ENCODE measurements around the gene MFAP2.
A peak's percentile ranks its signal among the peaks of the same experiment; 100 is the strongest.

Gene MFAP2

DNA sequence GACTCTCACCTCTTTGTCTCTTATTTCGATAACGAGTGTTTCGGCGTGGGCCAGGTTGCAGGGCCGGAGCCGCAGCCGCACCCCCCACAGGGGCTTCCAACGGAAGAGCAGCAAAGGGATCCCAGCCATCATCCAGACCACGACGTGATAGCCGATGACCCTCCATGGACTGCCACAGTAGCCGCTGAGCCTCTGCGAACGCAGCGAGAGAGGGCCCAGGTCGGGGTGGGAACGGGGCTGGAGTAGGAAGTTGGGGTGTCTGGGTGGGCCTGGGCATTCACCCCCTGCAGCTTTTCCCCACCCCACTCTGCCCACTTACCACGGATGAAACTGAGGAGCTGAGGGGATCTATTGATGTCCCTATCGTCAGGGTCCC lies 24.9 kb upstream of the MFAP2 start:
- DNase-seq, result no peak

DNA sequence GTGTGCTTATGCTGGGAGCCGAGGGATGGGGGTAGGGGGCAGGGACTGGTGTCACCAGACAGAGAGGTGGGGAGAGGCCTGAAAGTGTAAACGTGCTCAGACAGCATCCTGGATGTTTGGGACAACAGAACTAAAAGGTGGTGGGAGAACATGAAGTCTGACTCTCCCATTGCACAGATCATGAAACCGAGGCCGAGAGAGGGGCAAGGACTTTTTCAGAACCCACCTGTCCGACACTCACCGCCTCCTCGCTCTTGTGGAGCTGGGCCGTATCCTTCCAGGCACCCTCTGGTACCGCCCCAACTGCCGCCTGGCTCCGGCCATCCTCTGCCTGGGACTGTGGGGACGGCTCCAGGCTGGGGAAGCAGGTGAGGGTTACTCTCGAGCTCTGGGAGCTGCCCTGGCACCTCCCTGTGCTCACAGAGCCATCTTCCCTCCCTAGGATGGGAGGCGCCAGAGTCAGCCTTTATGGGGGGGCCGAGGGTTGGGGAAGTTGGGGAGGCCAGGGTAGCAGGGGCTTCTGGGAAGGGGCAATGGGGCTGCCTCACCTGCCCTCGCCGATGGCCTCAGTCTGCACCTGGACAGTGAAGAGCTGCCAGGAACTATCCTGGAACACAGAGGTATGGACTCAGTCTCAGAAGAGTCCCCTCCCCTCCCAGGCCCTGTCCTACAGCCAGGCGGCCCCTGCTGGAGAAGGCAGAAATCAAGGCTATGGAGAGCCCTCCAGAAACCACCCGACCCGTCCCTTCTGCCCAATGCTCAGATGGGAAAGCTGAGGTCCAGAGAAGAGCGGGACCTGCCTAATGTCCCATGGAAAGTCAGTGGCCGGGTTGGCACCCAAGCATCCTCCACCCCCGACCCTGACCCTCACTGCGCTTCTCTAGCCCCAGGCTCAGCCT lies 24.3 kb upstream of the MFAP2 start:
- peak; percentile 25 for DNase-seq

DNA sequence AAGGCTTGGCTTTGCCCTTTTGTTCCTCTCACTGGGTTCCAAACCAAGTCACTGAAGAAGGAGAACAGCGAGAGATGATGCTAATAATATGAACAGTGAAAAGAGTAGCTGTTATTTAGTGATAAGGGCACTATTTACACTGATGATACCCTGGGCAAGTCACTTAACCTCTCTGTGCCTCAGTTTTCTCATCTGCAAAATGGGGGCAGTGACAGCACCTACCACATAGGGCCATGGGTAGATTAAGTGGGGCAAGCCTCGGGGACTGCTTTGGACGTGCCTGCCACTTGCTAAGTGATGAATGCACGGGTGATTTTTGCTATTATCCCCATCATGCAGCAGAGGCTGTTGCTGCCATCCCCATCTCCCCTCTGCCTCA lies 22.1 kb upstream of the MFAP2 start:
- DNase-seq, result no peak

DNA sequence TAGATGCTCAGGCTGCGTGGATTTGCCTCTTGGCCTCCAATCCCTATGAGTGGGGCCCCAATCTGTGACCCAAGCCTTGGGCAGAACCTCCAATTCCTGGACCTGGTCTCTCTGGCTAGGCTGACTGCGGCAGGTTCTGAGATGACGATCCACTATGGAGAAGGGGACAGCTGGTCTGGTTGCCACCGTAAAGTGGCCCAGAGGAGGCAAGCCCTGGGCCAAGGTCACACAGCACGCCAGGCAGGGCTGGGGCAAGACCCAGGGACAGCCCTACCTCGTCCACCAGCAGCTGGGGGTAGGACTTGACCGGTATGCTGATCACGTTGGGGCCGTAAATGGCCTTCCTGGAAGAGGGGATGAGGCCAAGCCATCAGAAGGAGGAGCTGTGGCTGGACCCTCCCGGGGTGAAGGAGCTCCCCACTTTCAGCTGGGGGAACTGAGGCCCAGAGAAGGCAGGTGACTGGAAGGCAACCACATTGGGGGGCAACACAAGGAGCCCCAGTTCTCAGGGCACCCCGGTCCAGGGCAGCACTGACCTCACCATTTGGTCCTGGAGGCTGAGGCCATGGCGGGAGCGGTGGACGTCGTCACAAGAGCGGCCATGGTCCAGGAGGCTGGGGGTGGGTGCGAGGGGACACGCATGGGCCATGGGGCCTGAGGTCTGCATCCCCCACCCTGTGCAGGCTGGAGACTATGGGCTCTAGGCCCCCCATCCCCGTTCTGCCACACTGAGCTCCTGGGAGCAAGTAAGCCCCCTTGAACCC lies 21.5 kb upstream of the MFAP2 start:
- DNase-seq, result no peak

DNA sequence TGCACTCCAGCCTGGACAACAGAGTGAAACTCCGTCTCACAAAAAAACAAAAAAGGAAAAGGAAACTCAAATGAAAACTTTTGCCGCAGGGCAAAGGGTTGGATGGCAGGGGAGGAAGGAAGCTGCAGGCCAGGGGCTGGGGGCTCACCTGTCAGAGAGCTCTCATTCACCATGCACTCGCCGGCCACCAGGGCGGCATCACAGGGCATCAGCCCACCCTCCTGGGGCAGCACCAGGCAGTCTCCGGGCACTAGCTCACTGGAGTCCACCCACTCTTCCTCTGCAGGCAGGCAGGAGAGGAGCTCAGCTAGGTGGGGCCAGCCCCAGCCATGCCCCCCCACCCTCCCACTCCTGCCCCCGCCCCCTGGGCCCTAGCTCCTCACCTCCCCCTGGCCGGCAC lies 19.4 kb upstream of the MFAP2 start:
- DNase-seq, result no peak

DNA sequence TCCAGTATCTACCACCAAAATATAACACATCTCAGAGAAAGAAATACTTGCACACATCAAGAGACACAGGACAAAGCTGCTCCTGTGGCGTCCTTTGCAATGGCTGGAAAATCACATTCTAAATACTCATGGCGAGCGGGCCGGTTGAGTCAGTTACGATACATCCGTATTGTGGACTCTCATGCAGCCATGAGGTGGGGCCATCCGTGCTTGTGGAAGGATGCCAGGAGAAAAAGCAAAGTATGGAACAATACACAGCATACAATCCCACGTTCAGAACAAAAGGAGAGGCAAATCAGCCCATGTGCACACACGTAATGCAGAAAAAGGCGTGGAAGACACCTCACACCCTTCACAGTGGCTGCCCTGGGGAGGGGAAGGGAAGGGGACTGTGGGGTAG lies 18.2 kb upstream of the MFAP2 start:
- DNase-seq, result no peak

DNA sequence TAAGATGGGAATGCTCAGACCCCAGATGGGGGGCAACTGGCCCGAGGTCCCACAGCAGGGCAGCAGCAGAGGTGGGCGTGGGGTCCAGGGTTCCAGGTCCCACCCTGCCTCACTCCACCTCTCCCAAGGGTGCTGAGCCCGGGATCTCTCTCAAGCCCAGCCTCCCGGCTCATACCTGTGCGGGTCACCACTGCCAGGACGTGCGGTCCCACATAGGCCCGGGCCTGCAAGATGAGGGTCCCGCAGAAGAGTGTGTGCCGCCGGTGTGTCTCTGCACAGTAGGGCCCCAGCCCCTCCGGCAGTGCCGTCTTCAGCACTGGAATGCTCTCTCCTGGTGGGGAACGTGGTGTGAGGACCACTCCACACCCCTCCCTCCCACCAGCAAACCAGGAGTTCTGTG lies 16.4 kb upstream of the MFAP2 start:
- DNase-seq, result no peak

DNA sequence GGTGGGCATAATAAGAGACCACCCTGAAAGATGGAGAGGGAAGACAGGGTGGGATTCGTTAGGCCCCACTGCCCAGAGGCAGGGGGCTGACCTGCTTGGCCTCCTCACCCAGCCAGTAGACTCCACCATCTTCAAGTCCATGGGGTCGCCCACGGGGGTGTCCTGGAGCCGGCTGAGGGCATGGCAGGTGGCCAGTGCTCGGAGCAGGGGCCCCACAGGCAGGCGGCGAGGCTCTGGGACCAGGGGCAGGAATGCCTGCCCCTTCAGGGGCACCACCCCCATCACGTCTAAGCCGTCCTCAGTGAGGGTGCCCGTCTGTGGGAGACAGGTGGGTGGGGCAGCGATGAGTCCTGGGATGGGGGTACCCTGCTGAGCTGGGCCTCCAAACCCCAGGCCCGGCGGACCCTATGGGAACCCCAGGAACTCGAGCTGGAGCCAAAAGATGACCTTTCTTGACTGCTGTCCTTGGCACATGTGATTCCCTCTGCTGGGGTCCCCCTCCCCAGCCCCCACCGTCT lies 13.2 kb upstream of the MFAP2 start:
- DNase-seq, result no peak

DNA sequence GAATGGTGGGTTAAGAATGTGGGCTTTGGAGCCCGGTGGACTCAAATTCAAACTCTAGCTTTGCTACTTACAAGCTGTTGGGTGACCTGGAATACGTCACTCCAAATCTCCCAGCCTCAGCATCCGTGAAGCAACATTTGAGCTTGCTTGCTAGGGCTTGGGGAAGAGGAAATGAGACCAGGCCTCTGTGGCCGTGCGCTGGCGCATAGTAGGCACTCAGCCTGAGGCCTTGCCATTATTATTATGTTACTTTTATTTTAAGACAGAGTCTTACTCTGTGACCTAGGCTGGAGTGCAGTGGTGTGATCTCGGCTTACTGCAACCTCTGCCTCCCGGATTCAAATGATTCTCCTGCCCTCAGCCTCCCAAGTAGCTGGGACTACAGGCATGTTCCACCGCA lies 12.3 kb upstream of the MFAP2 start:
- no peak for DNase-seq

DNA sequence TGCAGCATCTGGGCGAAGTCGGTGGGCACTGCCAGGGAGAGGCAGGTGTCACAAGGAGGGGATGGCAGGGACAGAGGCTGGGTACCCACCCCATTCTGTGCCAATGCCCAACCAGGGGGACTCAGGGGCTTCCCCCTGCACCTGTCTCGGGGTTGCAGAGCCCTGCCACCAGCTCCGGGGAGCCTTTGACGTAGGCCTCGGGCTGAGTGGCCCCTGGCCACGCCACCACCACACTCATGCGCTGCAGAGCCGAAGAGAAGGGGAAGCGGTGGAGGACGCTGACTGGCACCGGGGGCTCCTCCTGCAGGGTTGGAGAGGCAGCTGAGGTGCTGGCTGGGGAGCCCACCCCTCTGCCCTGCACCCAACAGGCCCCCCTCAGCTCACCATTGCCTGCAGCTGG lies 11.7 kb upstream of the MFAP2 start:
- DNase-seq, result no peak

DNA sequence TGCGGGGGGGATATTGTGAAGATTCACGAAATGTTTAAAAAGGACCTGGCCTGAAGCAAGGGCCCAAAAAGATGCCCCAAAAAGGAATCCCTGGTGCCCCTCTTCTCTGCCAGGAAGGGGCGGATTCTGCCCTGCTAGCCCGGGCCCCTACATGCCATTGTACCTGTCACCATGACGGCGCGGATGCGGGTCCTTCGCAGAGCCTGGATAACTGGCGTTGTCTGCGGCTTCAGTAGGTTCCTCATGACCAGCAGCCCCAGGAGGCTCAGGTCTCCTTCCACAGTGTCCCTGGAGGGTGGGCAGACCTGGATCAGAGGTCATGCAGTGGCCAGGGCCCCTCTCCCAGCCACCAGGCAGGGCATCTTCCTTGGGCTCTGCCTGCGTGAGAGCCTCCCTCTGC lies 11.2 kb upstream of the MFAP2 start:
- DNase-seq, result no peak

DNA sequence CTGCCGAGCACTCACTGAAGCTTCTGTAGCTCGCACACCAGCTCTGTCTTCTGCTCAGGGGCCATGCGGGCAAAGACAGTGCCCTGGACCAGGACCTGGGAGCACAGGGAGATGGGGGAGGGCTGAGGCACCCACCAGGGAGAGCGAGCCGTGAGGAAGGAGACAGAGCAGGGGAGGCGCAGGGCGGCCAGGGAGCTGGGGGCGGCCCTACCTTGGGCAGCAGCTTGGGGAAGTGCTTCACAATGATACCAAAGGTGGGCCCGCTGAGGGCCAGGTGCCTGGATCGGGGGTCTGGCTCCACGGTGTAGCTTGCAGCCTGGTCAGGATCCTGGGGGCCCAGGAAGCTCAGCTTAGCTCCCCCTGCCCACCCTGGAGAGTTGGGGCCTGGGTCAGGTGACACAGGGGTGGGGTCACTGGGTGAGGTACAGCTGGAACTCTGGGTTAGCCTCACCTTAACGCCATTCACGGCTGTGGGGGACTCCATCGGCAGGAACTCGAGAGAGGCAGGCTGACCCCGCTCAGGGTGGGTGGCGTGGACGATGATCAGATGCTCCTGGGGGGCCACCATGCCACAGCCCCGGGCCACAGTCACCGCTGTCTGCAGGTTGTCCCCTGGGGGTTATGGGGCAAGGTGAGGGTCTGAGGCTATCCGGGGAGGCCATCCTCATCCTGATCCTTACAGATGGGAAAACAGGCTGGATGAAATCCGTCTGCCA lies 9.4 kb upstream of the MFAP2 start:
- DNase-seq, result no peak

DNA sequence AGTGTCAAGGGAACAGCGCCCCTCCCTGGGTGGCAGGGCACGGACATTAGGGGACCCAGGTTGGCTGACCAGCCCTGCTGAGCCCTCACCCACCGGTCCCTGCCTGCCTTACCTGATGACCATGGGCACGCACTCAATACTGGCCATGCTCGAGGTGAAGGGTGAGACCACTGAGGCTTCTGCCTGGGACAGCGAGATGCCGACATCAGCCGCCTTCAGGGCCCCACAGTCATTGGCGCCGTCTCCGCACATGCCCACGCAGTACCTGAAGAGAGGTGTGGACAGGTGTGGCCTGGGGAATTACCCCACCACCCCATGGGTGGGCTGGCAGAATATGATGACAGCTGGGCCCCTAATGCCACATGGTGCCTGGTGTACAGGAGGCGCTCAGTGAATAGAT lies 7.8 kb upstream of the MFAP2 start:
- DNase-seq, result no peak

DNA sequence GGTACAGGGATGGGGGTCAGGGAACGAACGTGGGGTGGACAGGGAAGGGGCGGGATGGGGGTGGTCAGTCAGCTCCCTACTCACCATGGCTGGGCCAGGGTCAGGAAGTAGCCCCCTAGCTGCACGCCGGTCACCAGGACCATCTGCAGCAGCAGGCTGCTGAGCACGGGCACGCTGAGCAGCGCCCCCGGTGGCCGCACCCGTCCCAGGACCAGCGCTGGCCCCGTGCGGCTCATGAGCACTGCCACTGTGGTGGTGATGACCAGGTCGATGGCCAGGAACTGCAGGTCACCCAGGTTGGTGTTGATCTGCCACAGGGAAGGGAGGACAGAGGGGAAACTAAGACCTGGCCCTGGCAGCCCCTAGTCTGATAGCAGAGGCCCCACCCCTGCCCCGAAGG lies 6.5 kb upstream of the MFAP2 start:
- no peak for DNase-seq

DNA sequence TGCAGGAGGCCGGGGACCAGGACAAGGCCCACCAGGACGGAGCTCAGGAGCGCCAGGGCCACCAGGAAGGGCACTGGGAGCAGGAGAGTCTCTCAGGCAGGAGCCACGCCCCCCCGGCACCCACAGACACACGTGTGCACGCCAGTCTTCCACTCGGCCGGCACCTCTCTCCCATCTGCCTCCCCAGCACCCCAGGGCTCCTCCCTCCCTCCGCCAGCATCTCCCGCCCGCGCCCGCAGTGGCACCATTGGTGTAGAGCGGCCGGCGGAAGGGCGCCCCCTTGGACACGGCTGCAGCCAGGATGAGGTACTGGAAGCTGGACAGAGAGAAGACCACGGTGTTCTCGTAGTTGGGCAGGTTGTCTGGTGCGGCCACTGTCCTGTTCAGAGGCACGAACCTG lies 6.1 kb upstream of the MFAP2 start:
- no peak for DNase-seq

DNA sequence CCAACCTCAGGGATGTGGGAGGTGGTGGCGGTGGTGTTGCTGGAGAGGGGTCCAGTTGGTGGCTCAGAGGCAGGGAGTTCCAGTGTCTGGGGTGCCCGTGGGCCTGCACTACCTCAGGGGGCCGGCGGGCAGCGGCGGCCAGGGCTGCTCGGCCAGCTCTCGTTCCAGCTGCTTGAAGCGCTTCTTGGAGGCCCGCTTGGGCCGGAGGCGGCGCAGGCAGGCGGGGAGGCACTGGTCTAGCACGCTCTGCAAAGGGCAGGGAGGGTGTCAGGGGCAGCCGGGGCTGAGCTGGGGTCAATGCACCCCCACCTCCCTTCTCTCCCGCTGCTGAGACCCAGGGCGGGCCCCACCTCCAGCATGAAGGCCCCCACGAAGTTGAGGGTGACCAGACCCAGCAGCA lies 5.7 kb upstream of the MFAP2 start:
- DNase-seq, result no peak

DNA sequence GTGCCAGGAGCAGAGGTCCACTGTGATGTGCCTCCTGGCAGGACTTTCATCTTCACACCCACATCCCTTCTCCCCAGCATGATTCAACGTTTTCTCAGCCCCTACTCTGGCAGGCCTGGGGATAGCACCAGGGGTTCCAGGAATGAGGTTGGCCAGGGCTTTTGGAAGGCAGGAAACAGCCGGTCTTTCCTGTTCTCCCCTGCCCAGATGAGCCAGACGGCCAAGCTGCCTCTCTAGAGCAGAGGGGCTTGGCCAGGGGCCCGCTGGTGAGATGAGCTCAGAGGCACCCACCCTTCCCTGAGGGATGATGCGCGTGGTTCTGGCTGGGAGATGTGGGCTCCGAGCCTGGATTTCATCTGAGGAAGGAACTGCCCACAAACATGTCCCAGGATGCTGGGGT lies 4.3 kb upstream of the MFAP2 start:
- no peak for DNase-seq

DNA sequence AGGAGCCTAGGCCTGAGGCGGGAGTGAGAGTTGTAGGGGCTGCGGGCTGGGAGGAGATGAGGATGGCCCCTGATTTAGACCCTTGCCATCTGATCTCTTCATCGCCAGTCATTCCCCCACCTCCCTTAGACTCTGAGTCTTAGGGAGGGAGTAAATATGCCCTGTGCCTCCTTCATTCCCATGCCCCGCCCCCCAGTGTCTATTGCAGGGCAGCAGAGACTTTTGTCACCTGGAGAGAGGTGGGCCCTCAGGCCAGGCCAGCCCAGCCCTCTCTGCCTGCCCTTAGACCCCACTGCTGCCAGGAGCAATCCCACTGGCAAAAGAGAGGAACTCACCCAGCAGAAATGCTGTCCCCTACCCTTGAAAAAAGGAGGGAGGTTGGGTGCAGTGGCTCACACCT lies 3.2 kb upstream of the MFAP2 start:
- no peak for DNase-seq

DNA sequence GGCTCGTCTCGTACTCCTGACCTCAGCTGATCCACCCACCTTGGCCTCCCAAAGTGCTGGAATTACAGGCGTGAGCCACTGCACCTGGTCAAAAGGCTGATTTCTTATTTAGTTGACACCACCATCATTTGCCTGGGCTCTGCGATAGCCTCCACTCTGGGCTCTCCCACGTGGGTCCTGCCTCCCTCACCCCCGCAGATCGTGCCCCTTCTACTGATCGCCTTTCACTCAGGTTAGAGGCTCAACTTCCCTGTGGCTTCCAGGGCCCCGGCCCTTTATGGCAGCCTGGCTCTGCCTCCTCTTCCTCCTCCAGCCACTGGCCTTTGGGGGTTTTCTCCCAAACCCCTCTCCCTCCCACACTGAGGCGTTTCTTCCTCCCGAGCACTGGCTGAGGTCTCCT lies 2.5 kb upstream of the MFAP2 start:
- DNase-seq, result no peak

DNA sequence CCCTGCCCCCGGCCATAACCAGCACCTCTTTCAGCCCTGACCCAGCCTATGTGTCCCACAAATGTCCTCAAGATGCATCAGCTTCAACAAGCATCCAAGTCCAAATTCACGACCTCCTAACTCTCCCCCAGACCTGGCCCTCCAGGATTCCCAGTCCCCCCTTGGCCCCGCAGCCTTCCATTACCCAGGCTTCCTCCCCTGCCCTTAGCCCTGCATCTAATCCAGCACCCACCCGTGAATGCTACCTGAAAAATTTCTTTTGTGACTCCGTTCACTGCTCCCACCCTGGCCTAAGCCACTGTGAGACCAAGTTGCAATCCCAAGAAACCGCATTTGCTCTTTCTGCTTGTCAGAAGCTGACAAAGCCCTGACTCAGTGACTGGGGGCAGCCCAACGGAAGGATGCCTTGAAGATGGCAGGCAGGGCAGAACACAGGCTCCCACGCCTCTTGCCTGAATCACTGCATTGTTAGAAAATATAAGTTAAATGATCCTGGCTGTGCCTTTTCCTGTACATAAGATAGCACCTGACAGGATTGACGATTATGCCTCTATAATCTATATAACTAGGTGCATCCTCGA lies 939 bp upstream of the MFAP2 start:
- no peak for DNase-seq

DNA sequence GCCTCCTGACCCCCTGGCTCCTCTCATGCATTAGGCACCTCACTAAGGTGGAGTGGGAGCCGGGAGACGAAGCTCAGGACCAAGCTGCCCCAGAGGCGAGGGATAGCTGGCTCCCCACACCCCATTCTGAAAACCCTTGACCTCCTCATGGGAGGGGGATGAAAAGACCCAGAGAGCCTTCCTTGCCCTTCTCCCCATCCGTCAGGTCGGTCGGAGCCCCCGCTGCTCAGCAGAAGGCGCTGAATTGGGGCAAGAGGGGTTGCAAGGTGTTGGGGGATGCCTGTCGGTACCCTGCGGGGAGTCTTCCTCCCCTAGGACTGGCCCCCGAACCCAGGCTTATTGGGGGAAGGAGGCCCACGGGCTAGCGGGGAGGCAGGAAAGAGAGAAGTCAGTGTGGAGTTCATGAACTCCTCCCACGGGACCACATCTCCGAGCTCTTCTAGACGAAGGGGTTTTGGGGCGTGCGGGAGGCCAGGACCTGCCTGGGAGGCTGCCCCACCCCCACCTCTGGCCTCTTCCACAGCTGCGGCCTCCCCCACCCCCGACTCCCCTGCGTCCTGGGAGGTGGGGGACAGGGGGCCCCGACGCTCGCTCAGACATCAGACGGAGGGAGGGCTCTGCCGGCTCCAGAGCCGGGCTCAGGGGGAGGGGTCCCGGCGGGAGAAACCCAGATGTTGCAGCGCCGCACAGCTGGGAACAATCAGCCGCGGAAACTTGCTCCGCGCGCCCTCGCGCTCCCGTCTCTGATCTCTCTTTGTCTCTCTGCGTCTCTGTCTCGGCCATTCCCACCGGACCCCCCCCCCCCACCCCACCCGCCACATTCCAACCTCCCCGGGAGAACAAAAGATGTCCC lies 719 bp downstream of the MFAP2 start:
- no peak for DNase-seq
